Limb (tissue), 2 donors: ENCODE measurements around the gene KRTAP7-1.

ENCODE experiments used
- DNase-seq, 2 donors: peaks; one replicate each; pipeline ENCODE4 v3.0.0-alpha.2; 2016; ENCODE audit errors: extremely low spot score in 2 of 2

Gene KRTAP7-1, protein sequence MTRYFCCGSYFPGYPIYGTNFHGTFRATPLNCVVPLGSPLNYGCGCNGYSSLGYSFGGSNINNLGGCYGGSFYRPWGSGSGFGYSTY

DNA sequence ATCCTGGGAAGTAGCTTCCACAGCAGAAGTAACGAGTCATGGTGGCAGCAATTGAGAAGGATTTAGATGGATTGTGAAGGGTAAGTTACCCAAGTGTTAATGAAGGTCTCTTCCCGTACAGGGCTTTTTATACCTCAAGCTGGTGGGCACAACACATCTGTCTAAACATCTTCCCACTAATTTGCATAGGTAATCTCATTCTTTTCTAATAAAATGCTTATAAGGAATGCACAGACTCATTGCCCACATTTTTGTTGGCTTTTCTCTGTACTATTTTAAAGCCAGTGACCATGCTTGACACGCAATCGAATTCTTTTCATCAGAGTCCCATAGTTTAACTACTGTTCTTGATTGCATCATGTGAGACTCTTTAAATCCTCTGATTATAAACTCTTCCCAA, at the start of gene KRTAP7-1:
KRTAP7-1 (minus strand) TSS at position 101 of the 400 bp plus-strand sequence; CDS start at position 40, 61 bp downstream.
- no peak for DNase-seq

DNA sequence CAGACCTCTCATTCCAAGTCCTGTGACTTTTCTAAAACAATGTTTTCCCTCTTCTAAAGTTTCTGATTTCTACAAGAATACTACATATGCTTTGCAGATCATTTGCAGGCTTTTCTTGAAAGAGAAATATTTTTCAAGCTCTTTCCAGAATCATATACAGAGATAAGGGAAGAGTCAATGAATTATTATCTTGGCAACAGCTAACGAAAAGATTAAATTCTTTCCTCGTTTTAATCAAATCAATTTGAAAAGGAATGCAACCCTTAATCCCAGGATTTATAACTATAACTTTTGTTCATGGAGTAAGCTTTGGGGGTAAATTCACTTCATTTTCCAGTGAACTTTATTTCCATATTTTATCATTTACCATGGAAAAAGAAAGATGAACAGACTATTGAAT, 45.0 kb upstream of the KRTAP7-1 start:
- DNase-seq: no peak

DNA sequence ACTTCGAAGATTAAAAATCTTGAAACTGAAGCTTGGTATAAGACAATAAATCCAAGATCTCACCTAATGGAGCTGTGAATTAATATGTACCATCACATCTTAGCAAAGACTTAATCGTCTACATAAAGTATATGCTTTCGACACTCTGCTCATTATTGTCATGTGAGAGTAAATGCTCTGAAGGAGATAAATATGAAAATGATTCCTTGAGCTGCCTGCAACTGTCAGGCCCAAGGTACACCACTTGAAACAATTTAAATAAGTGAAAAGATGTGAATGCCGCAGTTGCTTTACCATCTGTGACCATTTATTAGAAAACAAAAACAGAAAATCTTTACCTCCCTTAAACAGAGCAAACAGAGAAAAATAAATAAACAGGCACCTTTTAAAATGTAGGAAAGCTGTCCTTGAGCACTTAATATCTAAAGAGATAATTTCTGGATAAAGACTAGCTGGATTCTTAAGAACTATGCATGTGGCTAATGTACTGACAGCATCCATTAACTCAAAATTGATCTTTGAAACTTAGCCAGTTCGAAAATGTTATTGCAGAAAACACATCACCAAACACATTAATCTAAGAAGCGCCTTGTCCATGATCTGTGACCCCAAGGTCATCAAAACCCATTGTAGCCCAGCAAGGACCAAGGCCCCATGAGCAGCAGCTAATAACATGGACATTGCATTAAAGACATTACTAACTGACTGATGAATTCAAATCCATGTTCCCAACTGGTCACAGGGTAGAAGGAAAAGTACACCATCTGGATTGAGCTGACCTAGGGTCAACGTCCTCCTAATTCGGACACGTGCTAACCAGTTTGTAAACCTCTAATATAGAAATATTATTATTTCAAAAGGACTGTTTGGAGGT, 18.3 kb upstream of the KRTAP7-1 start:
- no peak for DNase-seq

DNA sequence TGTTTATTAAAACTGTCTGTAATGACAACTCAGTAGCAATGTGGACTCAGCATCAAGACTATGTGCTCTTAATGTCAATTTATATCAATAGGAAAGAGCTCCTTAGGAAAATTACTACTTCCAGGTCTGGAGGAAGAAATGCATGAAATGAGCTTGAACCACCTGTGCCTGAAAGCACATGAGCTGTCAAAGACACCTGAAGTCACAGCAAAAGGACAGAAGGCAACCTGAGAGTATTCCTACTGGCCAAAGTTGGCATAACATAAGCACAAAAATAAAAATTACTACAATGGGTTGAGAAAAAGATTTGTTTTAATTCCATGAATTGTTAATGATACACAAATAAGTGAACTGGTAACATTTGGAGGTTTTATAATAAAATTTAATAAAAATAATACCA, 13.4 kb upstream of the KRTAP7-1 start:
- DNase-seq: no peak

DNA sequence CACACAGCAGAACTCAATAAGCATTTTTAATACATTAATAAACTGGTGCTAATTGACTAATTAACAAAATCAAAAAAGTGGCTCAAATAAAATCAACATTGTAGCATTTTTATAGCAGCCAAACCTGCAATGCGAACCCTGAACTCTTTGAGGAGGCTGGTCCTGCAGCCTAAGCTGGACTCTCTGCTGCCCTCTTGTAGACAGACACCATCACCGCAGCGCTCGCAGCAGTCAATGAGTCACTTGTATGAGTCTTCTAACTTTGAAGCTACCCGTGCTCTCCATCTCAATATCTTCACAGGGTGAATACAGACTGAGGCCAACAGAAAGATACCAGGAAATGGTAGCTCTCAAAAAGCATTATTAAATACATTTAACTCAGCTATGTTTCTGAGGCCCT, 9.7 kb upstream of the KRTAP7-1 start:
- DNase-seq: peak in 1 of 2 donors; percentile 40

DNA sequence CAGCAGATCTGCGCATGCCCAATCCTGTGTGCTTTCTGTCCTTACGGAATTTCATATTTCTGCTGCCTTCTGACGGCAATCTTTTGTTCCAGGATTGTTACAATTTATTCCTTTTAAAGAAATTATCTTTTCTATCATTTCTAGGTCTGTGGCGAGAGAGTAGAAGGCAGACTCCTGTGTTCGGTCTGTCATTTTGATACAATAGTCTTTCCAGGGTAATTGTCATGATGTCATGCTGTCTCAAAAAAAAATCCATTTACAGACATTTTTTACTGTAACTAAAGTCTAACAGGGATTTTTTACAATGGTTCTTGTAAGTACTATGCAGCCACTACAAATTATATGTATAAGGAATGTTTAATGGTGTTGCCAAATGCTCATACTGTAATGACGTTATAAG, 9.0 kb upstream of the KRTAP7-1 start:
- DNase-seq: no peak

DNA sequence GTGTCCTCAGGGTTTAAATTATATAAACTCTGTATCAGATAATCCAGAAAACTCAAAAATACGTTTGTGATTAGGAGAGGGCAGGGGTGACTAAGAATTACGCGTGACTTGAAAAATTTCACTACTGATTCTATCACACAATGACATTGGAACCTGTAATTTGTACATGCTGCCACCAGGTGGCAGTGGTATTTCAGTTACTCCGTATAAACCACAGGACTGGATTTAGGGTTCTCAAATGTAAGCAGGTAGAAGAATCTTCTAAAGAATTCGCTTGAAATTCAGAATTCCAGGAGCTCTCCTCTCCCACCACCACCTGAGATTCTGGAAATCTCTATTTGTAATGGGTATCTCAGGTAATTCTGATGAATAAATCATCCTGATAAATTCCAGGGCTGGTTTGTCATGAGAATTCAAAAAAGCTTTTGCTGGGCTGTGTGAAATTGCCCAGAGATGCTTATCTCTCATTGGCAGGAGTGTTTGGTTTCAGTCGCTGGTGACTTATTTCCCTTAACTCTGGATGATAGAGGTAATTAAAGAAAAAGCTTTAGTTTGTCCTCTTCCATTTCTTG, 1.7 kb upstream of the KRTAP7-1 start:
- no peak for DNase-seq

DNA sequence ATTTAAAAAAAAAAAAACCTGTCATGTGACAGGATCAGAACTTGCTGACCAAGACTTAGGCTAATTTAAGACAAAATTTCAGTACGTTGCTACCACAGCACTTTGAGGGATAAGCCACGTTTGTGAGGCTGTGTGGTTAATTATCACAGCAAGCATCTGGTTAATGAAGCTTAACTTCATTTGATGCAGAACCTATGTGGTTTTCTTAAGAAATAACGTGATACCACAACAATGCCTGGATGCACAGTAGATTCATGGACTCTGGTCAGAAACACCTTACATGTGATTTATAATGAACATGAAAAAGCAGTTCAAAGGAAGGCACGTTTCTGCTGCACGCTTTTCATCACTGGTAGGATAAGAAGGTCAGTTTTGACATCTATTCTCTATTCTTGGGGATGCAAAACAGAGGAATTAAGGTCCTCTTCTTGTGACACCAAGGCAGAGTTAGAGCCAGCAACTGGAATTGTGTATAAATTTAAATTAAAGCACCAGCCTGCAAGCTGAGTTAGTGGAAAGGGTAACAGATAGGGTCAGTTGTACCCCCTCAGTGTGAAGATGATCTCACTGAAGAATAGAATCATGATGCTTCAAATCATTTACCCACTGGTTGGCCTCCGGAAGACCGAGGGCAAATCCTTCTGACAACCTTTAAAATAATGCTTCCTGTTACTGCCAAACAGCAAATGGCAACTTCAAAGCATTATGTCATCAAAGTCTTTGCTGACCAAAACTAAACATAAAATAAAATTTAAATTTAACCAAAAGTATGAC, 10.5 kb downstream of the KRTAP7-1 start:
- no peak for DNase-seq

DNA sequence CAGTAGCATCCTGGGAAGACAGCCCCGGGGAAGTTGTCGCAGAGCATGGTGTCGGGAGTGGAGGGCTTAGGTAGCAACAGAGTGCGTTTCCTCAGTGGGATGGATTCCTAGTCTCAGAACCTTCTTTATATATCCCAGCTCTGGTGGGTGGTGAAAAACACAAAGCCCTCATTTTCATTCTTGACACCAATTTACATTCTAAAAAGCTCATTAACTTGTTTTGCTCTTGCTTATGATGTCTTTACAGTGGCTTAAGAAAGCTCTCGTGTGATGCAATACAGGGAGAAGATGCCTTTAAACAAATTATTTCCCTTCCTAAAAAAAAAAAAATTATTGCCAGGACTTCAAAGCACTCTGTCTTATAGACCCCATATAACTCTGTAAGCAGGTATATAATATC, 16.4 kb downstream of the KRTAP7-1 start, which contains the start of gene KRTAP8-1:
KRTAP8-1 (minus strand) TSS at position 101 of the 400 bp plus-strand sequence; CDS start at position 47, 54 bp downstream.
- DNase-seq: no peak

DNA sequence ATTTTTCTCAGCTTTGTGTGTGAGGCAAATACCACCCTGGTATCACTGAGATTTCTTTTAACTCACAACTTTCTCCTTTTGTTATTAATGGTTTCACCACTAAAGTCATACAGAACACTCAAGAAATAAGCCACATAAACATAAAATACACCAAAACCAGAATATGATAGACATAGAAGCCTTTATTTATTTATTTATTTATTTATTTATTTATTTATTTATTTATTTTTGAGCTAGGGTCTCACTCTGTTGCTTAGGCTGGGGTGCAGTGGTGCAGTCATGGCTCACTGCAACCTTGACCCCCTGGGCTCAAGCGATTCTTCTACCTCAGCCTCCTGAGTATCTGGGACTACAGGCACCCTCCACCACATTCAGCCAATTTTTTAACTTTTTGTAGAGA, 29.0 kb downstream of the KRTAP7-1 start:
- no peak for DNase-seq

DNA sequence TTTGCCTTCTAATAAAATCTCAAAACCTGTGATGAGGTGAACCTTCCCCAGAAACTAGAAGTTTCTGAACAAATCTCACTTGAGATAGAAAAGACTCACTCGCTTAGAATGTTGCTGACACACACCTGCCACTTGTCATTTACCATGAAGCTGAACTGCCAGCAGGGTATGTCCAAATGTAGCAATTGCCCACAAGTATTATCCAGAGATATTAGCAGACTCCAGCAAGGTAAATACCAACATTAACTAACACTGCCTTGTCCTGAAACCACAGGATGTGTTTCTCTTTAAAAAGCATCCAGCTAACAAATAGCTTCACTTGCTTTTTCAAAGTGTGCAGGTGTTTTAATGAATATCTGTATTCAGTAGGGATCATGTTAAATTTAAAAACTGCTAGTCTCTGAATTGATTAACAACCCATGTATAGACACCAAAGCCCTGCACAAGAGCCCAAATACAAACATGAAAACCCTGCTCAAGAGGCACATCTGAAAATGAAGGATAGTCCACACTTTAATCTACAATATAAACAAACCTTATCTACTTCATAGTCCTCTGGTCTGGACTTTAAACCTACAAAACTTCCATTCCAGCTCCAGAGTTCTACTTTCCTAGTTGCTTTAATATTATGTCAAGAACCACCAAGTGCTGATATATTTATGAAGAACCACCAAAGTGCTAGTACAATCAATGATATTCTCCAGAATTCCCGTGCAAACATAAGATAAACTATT, 35.8 kb downstream of the KRTAP7-1 start:
- no peak for DNase-seq

DNA sequence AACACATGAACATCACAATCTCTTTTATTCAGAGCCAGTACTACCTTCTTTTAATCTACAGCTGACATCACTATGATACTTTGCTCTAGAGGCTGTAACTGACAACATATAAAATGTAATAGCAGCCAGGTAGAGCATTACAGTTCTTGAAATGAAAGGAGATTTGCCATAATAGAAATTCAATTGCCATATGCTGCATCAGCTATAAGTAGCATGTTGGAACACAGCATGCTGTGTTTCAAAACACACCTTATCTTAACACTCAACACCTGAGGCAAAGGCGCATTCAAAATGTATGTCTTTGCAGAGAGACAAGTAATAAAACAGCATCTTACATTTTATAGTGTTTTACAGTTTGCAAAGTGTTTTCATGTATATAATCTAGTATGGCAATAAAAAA, 50.3 kb downstream of the KRTAP7-1 start:
- no peak for DNase-seq
